Astrocyte (in vitro differentiated cells and primary cell): ENCODE results near the gene DYNC1I1.

ENCODE experiments used
- CTCF ChIP-seq: IDR thresholded peaks from 2 replicates; pipeline ENCODE4 v1.5.1; 2011; ENCODE audit warnings: low read depth, mild to moderate bottlenecking, inconsistent platforms, low read length, moderate library complexity; ENCODE audit not compliant: insufficient read depth
- EZH2 ChIP-seq: IDR thresholded peaks from 2 replicates; pipeline ENCODE4 v1.6.1; 2012; ENCODE audit warnings: mild to moderate bottlenecking, low read length, inconsistent platforms; ENCODE audit not compliant: insufficient read depth

- TF ChIP-seq EZH2 (no peak), CTCF (no peak)
These were observed 178.3 kb downstream of the DYNC1I1 start for GRCh38 chr7:95950698-95951097.
